Stimulated activated CD4-positive, alpha-beta T cell treated with anti-CD3 and anti-CD28 coated beads, Interleukin-2, amount 100 ng/mL, for 4 hours (primary cell): ENCODE results near the gene LMF1.
"Not testable (repeated sequence)": the region's sequence is repeated elsewhere in the genome, so short reads cannot be mapped to it uniquely, and the experiment has no call there.

ENCODE experiments used
- DNase-seq: peaks from one replicate; pipeline ENCODE4 v3.0.0-alpha.2; 2020; ENCODE audit warnings: low read depth

Gene LMF1

GRCh38 chr16:895371-895770 is 75.4 kb downstream of the LMF1 start:
- DNase-seq = no peak

GRCh38 chr16:894841-895240 is 75.9 kb downstream of the LMF1 start:
- no peak for DNase-seq

GRCh38 chr16:894136-894535 is 76.6 kb downstream of the LMF1 start:
- DNase-seq = no peak

GRCh38 chr16:893360-893759 is 77.4 kb downstream of the LMF1 start:
- no peak for DNase-seq

GRCh38 chr16:892536-893255 is 78.1 kb downstream of the LMF1 start:
- DNase-seq = no peak

- no peak for DNase-seq
Measured at GRCh38 chr16:892006-892405, 78.8 kb downstream of the LMF1 start.

GRCh38 chr16:891353-891740 is 79.4 kb downstream of the LMF1 start:
- no peak for DNase-seq

- DNase-seq = no peak
Measured at GRCh38 chr16:890716-891352, 80.0 kb downstream of the LMF1 start.

- no peak for DNase-seq
Measured at GRCh38 chr16:890217-890616, 80.6 kb downstream of the LMF1 start.

- DNase-seq = no peak
Measured at GRCh38 chr16:889586-889985, 81.2 kb downstream of the LMF1 start.

- DNase-seq = no peak
Measured at GRCh38 chr16:888901-889570, 81.7 kb downstream of the LMF1 start.

GRCh38 chr16:888456-888855 is 82.3 kb downstream of the LMF1 start:
- not testable (repeated sequence) for DNase-seq

GRCh38 chr16:887846-888245 is 82.9 kb downstream of the LMF1 start:
- no peak for DNase-seq

- DNase-seq = no peak
Measured at GRCh38 chr16:886802-887731, 83.7 kb downstream of the LMF1 start.

- DNase-seq = no peak
Measured at GRCh38 chr16:886084-886543, 84.7 kb downstream of the LMF1 start.

GRCh38 chr16:885391-885790 is 85.4 kb downstream of the LMF1 start:
- DNase-seq = no peak

- DNase-seq = no peak
Measured at GRCh38 chr16:884232-884631, 86.6 kb downstream of the LMF1 start.

- no peak for DNase-seq
Measured at GRCh38 chr16:883781-884180, 87.0 kb downstream of the LMF1 start.

GRCh38 chr16:883340-883739 is 87.4 kb downstream of the LMF1 start:
- no peak for DNase-seq

GRCh38 chr16:882671-883070 is 88.1 kb downstream of the LMF1 start:
- DNase-seq = not testable (repeated sequence)

- no peak for DNase-seq
Measured at GRCh38 chr16:882256-882655, 88.5 kb downstream of the LMF1 start.
